H1 (cell line): ENCODE results near the gene ANLN. TPM values are rescaled to one million over a fixed set of nuclear protein-coding genes. Genes with fewer than 3 reads are reported as not detected.

ENCODE experiments used
- RAD21 ChIP-seq, 2 experiments: IDR thresholded peaks in 1 of 2; conservative IDR thresholded peaks in 1 of 2; 2 replicates each; pipeline ENCODE4 v1.6.1; 2011; ENCODE audit warnings: low read depth in 2 of 2, low read length in 2 of 2, improper control_type of control experiment in 1 of 2, inconsistent platforms in 1 of 2, mild to moderate bottlenecking in 1 of 2, moderate library complexity in 1 of 2
- RFX5 ChIP-seq: IDR thresholded peaks from 2 replicates; pipeline ENCODE4 v1.6.1; 2011; ENCODE audit warnings: low read depth, low read length, improper control_type of control experiment, borderline replicate concordance
- SIRT6 ChIP-seq: IDR thresholded peaks from one replicate; pipeline ENCODE4 v1.7.1; 2012; ENCODE audit warnings: low read length, inconsistent platforms
- SP4 ChIP-seq: IDR thresholded peaks from 2 replicates; pipeline ENCODE4 v1.6.1; 2012; ENCODE audit warnings: low read length, inconsistent platforms
- TBP ChIP-seq: IDR thresholded peaks from 2 replicates; pipeline ENCODE4 v1.6.1; 2011; ENCODE audit warnings: low read depth, low read length, improper control_type of control experiment
- polyA plus RNA-seq, 7 experiments: library from polyadenylated mRNA; depleted of rRNA in 3 of 7; stranded (reverse) in 5 of 7; unstranded in 2 of 7; fragments of >200 nt in 5 of 7; fragments of 200-250 nt in 2 of 7; gene quantifications; 1 replicate in 5 of 7; 2 replicates in 1 of 7; 4 replicates in 1 of 7; pipeline versions ENCODE4 v1.2.1 to v1.2.3, GENCODE V29; 2011 to 2013; ENCODE audit warnings: missing spikeins in 2 of 7, mixed read lengths in 2 of 7
- total RNA-seq: library from RNA; stranded (reverse); fragmentation: NEBNext Ultra II Directional; extraction: Animal tissue kit (Norgen Biotek cat#: 25700); gene quantifications from 2 replicates; pipeline ENCODE4 v1.2.1, GENCODE V29; 2021
- TF ChIP-seq, protein P1 (sequence below): fragments of 300-600 bp; sonication (generic); IDR thresholded peaks from 2 replicates; pipeline ENCODE4 v1.7.1; 2012; ENCODE audit warnings: low read length, moderate library complexity, mild to moderate bottlenecking, inconsistent platforms; ENCODE audit not compliant: insufficient replicate concordance

Gene ANLN
- total and polyA plus RNA-seq, 2 of the 8 experiments (the other 6 are each of a cell fraction or from before 2014, with no cell fraction given), result 18.5 to 90.1 TPM

- TF ChIP-seq, protein P1, sequence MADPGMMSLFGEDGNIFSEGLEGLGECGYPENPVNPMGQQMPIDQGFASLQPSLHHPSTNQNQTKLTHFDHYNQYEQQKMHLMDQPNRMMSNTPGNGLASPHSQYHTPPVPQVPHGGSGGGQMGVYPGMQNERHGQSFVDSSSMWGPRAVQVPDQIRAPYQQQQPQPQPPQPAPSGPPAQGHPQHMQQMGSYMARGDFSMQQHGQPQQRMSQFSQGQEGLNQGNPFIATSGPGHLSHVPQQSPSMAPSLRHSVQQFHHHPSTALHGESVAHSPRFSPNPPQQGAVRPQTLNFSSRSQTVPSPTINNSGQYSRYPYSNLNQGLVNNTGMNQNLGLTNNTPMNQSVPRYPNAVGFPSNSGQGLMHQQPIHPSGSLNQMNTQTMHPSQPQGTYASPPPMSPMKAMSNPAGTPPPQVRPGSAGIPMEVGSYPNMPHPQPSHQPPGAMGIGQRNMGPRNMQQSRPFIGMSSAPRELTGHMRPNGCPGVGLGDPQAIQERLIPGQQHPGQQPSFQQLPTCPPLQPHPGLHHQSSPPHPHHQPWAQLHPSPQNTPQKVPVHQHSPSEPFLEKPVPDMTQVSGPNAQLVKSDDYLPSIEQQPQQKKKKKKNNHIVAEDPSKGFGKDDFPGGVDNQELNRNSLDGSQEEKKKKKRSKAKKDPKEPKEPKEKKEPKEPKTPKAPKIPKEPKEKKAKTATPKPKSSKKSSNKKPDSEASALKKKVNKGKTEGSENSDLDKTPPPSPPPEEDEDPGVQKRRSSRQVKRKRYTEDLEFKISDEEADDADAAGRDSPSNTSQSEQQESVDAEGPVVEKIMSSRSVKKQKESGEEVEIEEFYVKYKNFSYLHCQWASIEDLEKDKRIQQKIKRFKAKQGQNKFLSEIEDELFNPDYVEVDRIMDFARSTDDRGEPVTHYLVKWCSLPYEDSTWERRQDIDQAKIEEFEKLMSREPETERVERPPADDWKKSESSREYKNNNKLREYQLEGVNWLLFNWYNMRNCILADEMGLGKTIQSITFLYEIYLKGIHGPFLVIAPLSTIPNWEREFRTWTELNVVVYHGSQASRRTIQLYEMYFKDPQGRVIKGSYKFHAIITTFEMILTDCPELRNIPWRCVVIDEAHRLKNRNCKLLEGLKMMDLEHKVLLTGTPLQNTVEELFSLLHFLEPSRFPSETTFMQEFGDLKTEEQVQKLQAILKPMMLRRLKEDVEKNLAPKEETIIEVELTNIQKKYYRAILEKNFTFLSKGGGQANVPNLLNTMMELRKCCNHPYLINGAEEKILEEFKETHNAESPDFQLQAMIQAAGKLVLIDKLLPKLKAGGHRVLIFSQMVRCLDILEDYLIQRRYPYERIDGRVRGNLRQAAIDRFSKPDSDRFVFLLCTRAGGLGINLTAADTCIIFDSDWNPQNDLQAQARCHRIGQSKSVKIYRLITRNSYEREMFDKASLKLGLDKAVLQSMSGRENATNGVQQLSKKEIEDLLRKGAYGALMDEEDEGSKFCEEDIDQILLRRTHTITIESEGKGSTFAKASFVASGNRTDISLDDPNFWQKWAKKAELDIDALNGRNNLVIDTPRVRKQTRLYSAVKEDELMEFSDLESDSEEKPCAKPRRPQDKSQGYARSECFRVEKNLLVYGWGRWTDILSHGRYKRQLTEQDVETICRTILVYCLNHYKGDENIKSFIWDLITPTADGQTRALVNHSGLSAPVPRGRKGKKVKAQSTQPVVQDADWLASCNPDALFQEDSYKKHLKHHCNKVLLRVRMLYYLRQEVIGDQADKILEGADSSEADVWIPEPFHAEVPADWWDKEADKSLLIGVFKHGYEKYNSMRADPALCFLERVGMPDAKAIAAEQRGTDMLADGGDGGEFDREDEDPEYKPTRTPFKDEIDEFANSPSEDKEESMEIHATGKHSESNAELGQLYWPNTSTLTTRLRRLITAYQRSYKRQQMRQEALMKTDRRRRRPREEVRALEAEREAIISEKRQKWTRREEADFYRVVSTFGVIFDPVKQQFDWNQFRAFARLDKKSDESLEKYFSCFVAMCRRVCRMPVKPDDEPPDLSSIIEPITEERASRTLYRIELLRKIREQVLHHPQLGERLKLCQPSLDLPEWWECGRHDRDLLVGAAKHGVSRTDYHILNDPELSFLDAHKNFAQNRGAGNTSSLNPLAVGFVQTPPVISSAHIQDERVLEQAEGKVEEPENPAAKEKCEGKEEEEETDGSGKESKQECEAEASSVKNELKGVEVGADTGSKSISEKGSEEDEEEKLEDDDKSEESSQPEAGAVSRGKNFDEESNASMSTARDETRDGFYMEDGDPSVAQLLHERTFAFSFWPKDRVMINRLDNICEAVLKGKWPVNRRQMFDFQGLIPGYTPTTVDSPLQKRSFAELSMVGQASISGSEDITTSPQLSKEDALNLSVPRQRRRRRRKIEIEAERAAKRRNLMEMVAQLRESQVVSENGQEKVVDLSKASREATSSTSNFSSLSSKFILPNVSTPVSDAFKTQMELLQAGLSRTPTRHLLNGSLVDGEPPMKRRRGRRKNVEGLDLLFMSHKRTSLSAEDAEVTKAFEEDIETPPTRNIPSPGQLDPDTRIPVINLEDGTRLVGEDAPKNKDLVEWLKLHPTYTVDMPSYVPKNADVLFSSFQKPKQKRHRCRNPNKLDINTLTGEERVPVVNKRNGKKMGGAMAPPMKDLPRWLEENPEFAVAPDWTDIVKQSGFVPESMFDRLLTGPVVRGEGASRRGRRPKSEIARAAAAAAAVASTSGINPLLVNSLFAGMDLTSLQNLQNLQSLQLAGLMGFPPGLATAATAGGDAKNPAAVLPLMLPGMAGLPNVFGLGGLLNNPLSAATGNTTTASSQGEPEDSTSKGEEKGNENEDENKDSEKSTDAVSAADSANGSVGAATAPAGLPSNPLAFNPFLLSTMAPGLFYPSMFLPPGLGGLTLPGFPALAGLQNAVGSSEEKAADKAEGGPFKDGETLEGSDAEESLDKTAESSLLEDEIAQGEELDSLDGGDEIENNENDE, result no peak
- TF ChIP-seq TBP (no peak), SP4 (no peak), SIRT6 (no peak), RFX5 (no peak), RAD21 (IDR thresholded peaks at IDR 0.05 in 1 of 2, conservative IDR thresholded peaks at IDR 0.05 in 1 of 2; ENCODE audit: low read depth in 2 of 2, low read length in 2 of 2) (no peak)
- TF ChIP-seq, all 59 proteins: peak for 0
Observed at GRCh38 chr7:36344622-36345021, 45.0 kb upstream of the ANLN start (continued).
